Testis (tissue), 2 donors: ENCODE measurements around the gene RIC8B.

ENCODE experiments used
- POLR2A ChIP-seq: fragments of 450-650 bp; IDR thresholded peaks from one replicate; pipeline ENCODE4 v1.6.1; 2017; ENCODE audit warnings: antibody characterized with exemption, mild to moderate bottlenecking, moderate library complexity
- TF ChIP-seq, protein P1 (sequence below), 3 experiments: fragments of 450-650 bp in 2 of 3; fragments of 200-600 bp in 1 of 3; sonication (generic) in 1 of 3; IDR thresholded peaks; one replicate each; pipeline ENCODE4 v1.5.1; 2016 to 2019; ENCODE audit warnings: antibody characterized with exemption in 3 of 3, mild to moderate bottlenecking in 2 of 3, moderate library complexity in 1 of 3

- TF ChIP-seq, protein P1, sequence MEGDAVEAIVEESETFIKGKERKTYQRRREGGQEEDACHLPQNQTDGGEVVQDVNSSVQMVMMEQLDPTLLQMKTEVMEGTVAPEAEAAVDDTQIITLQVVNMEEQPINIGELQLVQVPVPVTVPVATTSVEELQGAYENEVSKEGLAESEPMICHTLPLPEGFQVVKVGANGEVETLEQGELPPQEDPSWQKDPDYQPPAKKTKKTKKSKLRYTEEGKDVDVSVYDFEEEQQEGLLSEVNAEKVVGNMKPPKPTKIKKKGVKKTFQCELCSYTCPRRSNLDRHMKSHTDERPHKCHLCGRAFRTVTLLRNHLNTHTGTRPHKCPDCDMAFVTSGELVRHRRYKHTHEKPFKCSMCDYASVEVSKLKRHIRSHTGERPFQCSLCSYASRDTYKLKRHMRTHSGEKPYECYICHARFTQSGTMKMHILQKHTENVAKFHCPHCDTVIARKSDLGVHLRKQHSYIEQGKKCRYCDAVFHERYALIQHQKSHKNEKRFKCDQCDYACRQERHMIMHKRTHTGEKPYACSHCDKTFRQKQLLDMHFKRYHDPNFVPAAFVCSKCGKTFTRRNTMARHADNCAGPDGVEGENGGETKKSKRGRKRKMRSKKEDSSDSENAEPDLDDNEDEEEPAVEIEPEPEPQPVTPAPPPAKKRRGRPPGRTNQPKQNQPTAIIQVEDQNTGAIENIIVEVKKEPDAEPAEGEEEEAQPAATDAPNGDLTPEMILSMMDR (IDR thresholded peaks at IDR 0.05), result no peak
- no peak for TF ChIP-seq POLR2A
Observed at GRCh38 chr12:106851306-106851705, 76.8 kb downstream of the RIC8B start.
